WI38 (cell line): ENCODE measurements around the gene AFF1.

Experiments used
- H3K4me3 ChIP-seq: 2 replicates; pipeline ENCODE4 v1.5.1; 2011; ENCODE audit warnings: low read depth, mild to moderate bottlenecking, control low read depth, low read length
- TF ChIP-seq, protein P1 (sequence below): IDR thresholded peaks from 2 replicates; pipeline ENCODE4 v1.5.1; 2012; ENCODE audit warnings: low read depth, mild to moderate bottlenecking, control low read depth, low read length

The AFF1 gene

DNA sequence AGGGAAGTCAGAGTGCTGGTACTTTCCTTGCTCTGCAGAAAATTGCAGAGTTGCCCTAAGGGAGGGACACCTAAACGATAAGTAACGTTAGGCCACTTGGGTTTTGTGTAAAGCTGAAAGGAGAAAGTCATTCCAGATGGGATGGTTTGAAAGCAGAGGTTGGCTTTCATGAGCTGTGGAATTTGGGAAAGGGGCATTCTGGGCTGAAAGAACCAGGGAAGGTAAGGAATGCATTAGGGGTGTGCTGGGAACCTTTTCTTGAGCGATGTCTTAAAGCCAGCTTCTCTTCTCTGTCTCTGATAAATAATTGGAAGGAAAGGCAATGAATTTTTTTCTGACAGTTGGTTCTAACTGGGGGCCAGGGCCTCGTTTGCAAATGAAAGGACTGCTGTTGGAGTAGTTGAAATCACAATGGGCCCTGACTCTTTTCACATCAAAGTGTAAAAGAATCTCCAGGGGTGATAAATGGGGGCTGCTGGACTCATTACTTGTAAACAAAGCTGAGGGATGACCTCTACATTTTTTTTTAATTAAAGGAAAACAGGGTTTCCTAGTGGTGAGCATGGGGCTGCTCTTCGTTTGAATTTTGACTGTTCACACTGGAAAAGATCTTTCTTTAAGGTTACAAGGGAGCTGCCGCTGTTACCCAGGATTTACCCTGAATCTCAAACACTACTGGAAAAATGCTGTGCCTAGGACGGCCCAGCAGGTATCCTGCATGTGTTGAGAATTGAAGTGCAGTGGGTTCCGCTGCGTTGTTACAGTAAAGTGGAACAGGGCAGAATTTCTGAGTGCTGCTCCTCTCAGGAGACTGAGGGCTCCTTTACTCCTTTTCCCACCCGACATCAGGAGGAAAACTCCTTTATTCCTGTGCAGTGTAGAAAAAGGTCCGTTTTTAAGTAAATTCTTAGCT is 25.0 kb downstream of the AFF1 start:
- no peak overlapping the region for H3K4me3 ChIP-seq
- TF ChIP-seq, protein P1, sequence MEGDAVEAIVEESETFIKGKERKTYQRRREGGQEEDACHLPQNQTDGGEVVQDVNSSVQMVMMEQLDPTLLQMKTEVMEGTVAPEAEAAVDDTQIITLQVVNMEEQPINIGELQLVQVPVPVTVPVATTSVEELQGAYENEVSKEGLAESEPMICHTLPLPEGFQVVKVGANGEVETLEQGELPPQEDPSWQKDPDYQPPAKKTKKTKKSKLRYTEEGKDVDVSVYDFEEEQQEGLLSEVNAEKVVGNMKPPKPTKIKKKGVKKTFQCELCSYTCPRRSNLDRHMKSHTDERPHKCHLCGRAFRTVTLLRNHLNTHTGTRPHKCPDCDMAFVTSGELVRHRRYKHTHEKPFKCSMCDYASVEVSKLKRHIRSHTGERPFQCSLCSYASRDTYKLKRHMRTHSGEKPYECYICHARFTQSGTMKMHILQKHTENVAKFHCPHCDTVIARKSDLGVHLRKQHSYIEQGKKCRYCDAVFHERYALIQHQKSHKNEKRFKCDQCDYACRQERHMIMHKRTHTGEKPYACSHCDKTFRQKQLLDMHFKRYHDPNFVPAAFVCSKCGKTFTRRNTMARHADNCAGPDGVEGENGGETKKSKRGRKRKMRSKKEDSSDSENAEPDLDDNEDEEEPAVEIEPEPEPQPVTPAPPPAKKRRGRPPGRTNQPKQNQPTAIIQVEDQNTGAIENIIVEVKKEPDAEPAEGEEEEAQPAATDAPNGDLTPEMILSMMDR, result no peak

DNA sequence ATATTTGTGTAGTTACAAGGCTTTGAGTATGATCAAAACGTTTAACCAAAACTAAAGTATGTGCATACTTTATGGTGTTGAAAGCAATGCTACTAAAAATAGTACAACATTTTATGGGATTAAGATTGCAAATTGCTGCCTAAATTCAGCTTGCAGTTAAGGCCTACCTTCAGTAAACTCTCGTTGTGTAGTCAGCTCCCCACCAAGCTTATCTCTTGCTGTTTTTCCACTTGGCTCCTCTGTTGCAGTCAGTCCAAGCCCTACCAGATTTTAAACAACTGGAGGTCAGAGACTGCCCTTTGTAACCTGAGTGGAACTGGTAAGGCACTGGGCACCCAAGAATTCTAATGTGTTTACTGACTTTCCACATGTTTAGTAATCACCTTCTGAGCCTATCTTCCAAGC is 25.7 kb downstream of the AFF1 start:
- H3K4me3 ChIP-seq, result no peak overlapping the region
- TF ChIP-seq, protein P1, result no peak

DNA sequence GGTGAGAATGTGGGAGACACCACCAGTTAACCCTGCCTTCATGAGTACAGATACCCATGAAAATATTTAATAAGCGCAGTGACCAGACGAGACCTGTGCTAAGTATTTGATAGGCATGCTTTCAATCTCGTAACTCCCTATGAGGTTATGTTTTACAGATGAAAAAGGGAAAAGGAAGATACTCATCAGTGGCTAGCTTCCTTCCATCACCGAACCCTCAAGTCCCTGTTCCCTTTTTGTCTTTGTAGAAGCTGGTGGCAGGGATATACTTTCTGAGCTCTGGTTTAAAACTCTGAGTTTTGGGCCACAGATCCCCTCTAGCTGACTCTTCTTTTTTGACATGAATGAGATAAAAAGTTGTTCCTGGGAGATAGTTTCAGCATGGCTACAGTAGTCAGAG is 26.3 kb downstream of the AFF1 start:
- TF ChIP-seq, protein P1, result no peak
- H3K4me3 ChIP-seq, result no peak overlapping the region

DNA sequence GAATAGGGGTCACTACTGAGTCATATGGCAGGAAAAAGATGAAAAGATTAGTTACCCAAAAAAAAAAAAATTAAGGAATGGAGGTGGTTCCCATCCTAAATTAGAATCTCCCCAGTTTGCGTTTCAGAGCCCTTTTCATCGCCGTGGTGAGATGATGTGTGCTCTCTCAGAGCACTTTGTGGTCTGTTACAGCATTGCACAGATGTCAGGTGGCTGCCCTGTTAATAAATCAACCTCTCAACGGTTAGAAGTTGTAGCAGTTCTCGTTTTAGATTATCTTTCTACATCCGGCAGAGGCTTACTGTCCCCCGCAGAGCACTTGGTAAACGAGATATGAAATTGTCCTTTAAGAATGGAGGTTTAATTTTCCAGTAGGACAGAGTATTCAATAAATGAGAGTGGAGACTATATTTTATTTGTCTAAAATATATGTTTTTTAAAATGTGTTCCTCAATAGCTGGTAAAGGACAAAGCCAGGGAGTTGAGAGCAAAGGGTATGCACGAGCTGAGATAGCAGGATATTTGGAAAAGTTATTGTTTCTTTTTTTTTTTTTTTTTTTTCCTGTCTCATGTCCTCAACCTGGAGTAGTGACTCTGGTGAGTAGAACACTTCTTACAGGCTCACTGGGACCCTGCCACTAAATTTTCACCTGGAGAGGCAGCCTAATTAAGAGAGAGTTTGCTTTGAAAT is 26.9 kb downstream of the AFF1 start:
- no peak overlapping the region for H3K4me3 ChIP-seq
- TF ChIP-seq, protein P1, result no peak

DNA sequence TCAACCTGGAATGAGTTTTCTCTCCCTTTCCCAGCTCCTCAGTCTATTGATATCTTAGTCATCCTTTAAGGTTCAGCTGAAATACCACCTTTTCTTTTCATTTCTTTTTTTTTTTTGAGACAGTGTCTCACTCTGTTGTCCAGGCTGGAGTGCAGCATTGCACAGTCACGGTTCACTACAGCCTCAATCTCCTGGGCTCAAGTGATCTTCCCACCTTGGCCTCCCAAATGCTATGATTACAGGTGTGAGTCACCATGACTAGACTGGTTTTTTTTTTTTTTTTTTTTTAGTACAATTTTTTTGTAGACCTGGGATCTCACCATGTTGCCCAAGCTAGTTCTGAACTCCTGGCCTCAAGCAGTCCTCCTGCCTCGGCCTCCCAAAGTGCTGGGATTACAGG is 28.9 kb downstream of the AFF1 start:
- H3K4me3 ChIP-seq, result no peak overlapping the region
- TF ChIP-seq, protein P1, result no peak

DNA sequence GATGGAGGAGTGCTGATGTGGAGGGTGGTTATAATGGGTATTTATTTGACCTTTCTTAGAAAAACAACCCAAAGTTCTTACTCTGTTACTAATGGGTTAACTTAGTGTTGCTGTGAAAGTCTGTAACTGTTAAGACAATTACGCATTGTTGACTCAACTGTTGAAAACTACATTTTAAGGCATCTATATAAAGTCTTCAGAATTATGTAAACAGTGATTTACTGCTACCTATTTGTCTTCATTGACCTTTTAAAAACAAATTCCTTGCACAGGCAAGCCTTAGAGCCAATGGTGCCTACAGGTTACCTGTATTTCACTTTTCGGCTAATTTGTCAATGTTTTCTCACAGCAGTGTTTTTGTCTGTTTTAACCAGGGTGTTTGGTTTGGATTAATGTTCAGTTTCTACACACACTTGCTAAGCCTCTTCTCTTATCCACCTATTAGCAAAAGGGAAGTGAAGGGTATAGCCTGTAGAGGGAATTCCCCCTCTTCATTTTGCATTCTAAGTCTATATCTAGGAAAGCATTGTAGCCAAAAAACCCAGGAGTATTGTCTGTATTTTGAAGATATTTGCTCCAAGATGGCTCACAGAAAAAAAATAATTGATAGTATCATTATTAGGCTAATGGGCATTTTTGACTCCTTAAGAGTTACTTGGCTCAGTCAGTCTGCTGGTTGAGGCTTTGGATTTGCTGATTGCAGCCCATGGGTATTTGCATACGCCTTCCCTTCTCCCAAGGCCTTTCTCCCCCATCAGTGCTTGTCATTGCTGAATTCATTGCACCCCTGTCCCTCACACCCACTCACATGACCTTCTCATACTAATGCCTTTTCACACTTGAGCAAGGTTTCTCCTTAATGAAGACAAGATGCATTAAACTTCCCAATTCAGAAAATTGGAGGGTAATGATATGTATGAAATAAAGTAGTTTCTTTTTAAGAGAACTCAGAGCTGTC is 30.5 kb downstream of the AFF1 start:
- TF ChIP-seq, protein P1, result no peak
- H3K4me3 ChIP-seq, result no peak overlapping the region
